AG10803 (cell line): Measurements from ENCODE around the gene CLTB.

ENCODE experiments used
- DNase-seq: peaks from one replicate; pipeline ENCODE4 v3.0.0; 2010; ENCODE audit warnings: low read depth
- H3K4me3 ChIP-seq: 2 replicates; pipeline ENCODE4 v1.5.1; 2011; ENCODE audit warnings: mild to moderate bottlenecking, low read length, control low read depth
- CTCF ChIP-seq: conservative IDR thresholded peaks from 2 replicates; pipeline ENCODE4 v1.5.1; 2011; ENCODE audit warnings: mild to moderate bottlenecking, low read length, control low read depth, inconsistent platforms

Gene CLTB

GRCh38 chr5:176416965-176417364 is 626 bp upstream of the CLTB start:
- H3K4me3 ChIP-seq, result peak overlapping the region; percentile 51
- TF ChIP-seq CTCF, result no peak

GRCh38 chr5:176415240-176415951 is 943 bp downstream of the CLTB start:
- peak; percentile 16 for DNase-seq
- no peak for TF ChIP-seq CTCF
- H3K4me3 ChIP-seq, result peak overlapping the region; percentile 82

More at GRCh38 chr5:176416965-176417364, 626 bp upstream of the CLTB start:
- DNase-seq, result no peak

GRCh38 chr5:176414704-176415103 is 1.6 kb downstream of the CLTB start:
- H3K4me3 ChIP-seq, result peak overlapping the region; percentile 82
- no peak for TF ChIP-seq CTCF
- no peak for DNase-seq

GRCh38 chr5:176413709-176414191 is 2.6 kb downstream of the CLTB start:
- H3K4me3 ChIP-seq, result no peak overlapping the region
- DNase-seq, result no peak

GRCh38 chr5:176413255-176413565 is 3.1 kb downstream of the CLTB start:
- no peak for TF ChIP-seq CTCF
- H3K4me3 ChIP-seq, result no peak overlapping the region
- peak; percentile 44 for DNase-seq

More at GRCh38 chr5:176413709-176414191, 2.6 kb downstream of the CLTB start:
- no peak for TF ChIP-seq CTCF

- DNase-seq, result no peak
- TF ChIP-seq CTCF, result no peak
- H3K4me3 ChIP-seq, result no peak overlapping the region
These were observed 3.7 kb downstream of the CLTB start for GRCh38 chr5:176412517-176413254.
